HAP-1 (cell line): ENCODE measurements around the gene KREMEN1.

Experiments
- DNase-seq, 2 experiments: peaks; one replicate each; pipeline ENCODE4 v3.0.0-alpha.2; 2016 to 2020; ENCODE audit warnings: low spot score in 2 of 2
- H3K27me3 ChIP-seq: fragments of 250-450 bp; sonication (Bioruptor Pico); 2 replicates; pipeline ENCODE4 v1.5.1; 2020; ENCODE audit warnings: low read depth, mild to moderate bottlenecking, moderate library complexity
- H3K36me3 ChIP-seq: fragments of 250-450 bp; sonication (Bioruptor Pico); replicated peaks from 2 replicates; pipeline ENCODE4 v1.5.1; 2020; ENCODE audit warnings: mild to moderate bottlenecking
- H3K4me1 ChIP-seq: fragments of 250-450 bp; sonication (Bioruptor Pico); 2 replicates; pipeline ENCODE4 v1.5.1; 2020; ENCODE audit warnings: mild to moderate bottlenecking
- H3K4me3 ChIP-seq: fragments of 250-450 bp; sonication (Bioruptor Pico); 2 replicates; pipeline ENCODE4 v1.5.1; 2020; ENCODE audit warnings: mild to moderate bottlenecking, moderate library complexity
- H3K9me3 ChIP-seq: fragments of 250-450 bp; sonication (Bioruptor Pico); 2 replicates; pipeline ENCODE4 v1.5.1; 2020; ENCODE audit warnings: mild to moderate bottlenecking, moderate library complexity
- in situ Hi-C: fragments of 300-500 bp; cut with MboI; formaldehyde crosslinking; loops from 3 replicates; pipeline ENCODE4 v1.14.3; 2020; ENCODE audit warnings: low sequenced_read_pairs, inconsistent platforms, mixed read lengths

KREMEN1 gene

GRCh38 chr22:29143941-29144785 lies 71.3 kb downstream of the KREMEN1 start:
- no peak for DNase-seq
- in situ Hi-C loops: no loop called here

GRCh38 chr22:29144786-29145160 lies 71.9 kb downstream of the KREMEN1 start:
- H3K27me3 ChIP-seq: no peaks in the 10 kb centered on the region
- no peaks in the 10 kb centered on the region for H3K9me3 ChIP-seq
- no peak overlapping the region for H3K4me3 ChIP-seq
- H3K4me1 ChIP-seq: peaks cover 12% of the 10 kb centered on the region
- DNase-seq: no peak
- in situ Hi-C loops: no loop called here
- peaks cover 21% of the 10 kb centered on the region for H3K36me3 ChIP-seq

More at GRCh38 chr22:29143941-29144785, 71.3 kb downstream of the KREMEN1 start:
- peaks cover 12% of the 10 kb centered on the region for H3K4me1 ChIP-seq
- no peaks in the 10 kb centered on the region for H3K9me3 ChIP-seq
- H3K27me3 ChIP-seq: no peaks in the 10 kb centered on the region
- no peak overlapping the region for H3K4me3 ChIP-seq
- peaks cover 24% of the 10 kb centered on the region for H3K36me3 ChIP-seq

GRCh38 chr22:29145321-29146072 lies 72.7 kb downstream of the KREMEN1 start:
- peaks cover 12% of the 10 kb centered on the region for H3K4me1 ChIP-seq
- H3K36me3 ChIP-seq: peaks cover 14% of the 10 kb centered on the region
- no peaks in the 10 kb centered on the region for H3K9me3 ChIP-seq
- no peak overlapping the region for H3K4me3 ChIP-seq
- in situ Hi-C loops: no loop called here
- H3K27me3 ChIP-seq: no peaks in the 10 kb centered on the region
- no peak for DNase-seq

GRCh38 chr22:29146091-29146560 lies 73.3 kb downstream of the KREMEN1 start:
- Histone ChIP-seq H3K27me3 (no peaks in the 10 kb centered on the region), H3K4me3 (no peak overlapping the region), H3K4me1 (peaks cover 8% of the 10 kb centered on the region), H3K9me3 (no peaks in the 10 kb centered on the region), H3K36me3 (peaks cover 11% of the 10 kb centered on the region)
- in situ Hi-C loops: no loop called here
- no peak for DNase-seq

- peaks cover 11% of the 10 kb centered on the region for H3K36me3 ChIP-seq
- no peak overlapping the region for H3K4me3 ChIP-seq
- H3K9me3 ChIP-seq: no peaks in the 10 kb centered on the region
- H3K27me3 ChIP-seq: no peaks in the 10 kb centered on the region
- peaks cover 1% of the 10 kb centered on the region for H3K4me1 ChIP-seq
- no peak for DNase-seq
- in situ Hi-C loops: no loop called here
Observed at GRCh38 chr22:29146771-29147170, 73.9 kb downstream of the KREMEN1 start.

GRCh38 chr22:29147331-29147899 lies 74.6 kb downstream of the KREMEN1 start:
- H3K36me3 ChIP-seq: peaks cover 5% of the 10 kb centered on the region
- H3K4me3 ChIP-seq: no peak overlapping the region
- DNase-seq: no peak
- no peaks in the 10 kb centered on the region for H3K27me3 ChIP-seq
- in situ Hi-C loops: no loop called here
- H3K4me1 ChIP-seq: no peaks in the 10 kb centered on the region
- H3K9me3 ChIP-seq: no peaks in the 10 kb centered on the region

GRCh38 chr22:29148036-29148435 lies 75.2 kb downstream of the KREMEN1 start:
- no peaks in the 10 kb centered on the region for H3K9me3 ChIP-seq
- peaks cover 5% of the 10 kb centered on the region for H3K4me1 ChIP-seq
- DNase-seq: no peak
- H3K27me3 ChIP-seq: no peaks in the 10 kb centered on the region
- no peak overlapping the region for H3K4me3 ChIP-seq
- in situ Hi-C loops: no loop called here
- H3K36me3 ChIP-seq: no peaks in the 10 kb centered on the region

- Histone ChIP-seq H3K4me3 (no peak overlapping the region), H3K9me3 (no peaks in the 10 kb centered on the region), H3K27me3 (no peaks in the 10 kb centered on the region), H3K36me3 (no peaks in the 10 kb centered on the region), H3K4me1 (peaks cover 8% of the 10 kb centered on the region)
- in situ Hi-C loops: no loop called here
- DNase-seq: no peak
Observed at GRCh38 chr22:29148826-29149225, 76.0 kb downstream of the KREMEN1 start.

GRCh38 chr22:29149841-29150555 lies 77.2 kb downstream of the KREMEN1 start:
- DNase-seq: no peak
- Histone ChIP-seq H3K4me3 (no peak overlapping the region), H3K9me3 (no peaks in the 10 kb centered on the region), H3K36me3 (no peaks in the 10 kb centered on the region), H3K4me1 (peaks cover 16% of the 10 kb centered on the region), H3K27me3 (no peaks in the 10 kb centered on the region)
- in situ Hi-C loops: no loop called here

- Histone ChIP-seq H3K4me3 (no peak overlapping the region), H3K36me3 (no peaks in the 10 kb centered on the region), H3K27me3 (no peaks in the 10 kb centered on the region), H3K4me1 (peaks cover 16% of the 10 kb centered on the region), H3K9me3 (no peaks in the 10 kb centered on the region)
- in situ Hi-C loops: no loop called here
- no peak for DNase-seq
Observed at GRCh38 chr22:29150701-29151100, 77.9 kb downstream of the KREMEN1 start.

GRCh38 chr22:29151316-29151715 lies 78.5 kb downstream of the KREMEN1 start:
- in situ Hi-C loops: no loop called here
- Histone ChIP-seq H3K4me3 (no peak overlapping the region), H3K36me3 (no peaks in the 10 kb centered on the region), H3K4me1 (peaks cover 16% of the 10 kb centered on the region), H3K9me3 (no peaks in the 10 kb centered on the region), H3K27me3 (no peaks in the 10 kb centered on the region)
- DNase-seq: no peak

GRCh38 chr22:29152045-29152953 lies 79.5 kb downstream of the KREMEN1 start:
- Histone ChIP-seq H3K4me3 (no peak overlapping the region), H3K36me3 (no peaks in the 10 kb centered on the region), H3K4me1 (peaks cover 16% of the 10 kb centered on the region), H3K27me3 (no peaks in the 10 kb centered on the region), H3K9me3 (no peaks in the 10 kb centered on the region)
- in situ Hi-C loops: no loop called here
- DNase-seq: no peak
